ENCODE data around the gene STARD13.

DNA sequence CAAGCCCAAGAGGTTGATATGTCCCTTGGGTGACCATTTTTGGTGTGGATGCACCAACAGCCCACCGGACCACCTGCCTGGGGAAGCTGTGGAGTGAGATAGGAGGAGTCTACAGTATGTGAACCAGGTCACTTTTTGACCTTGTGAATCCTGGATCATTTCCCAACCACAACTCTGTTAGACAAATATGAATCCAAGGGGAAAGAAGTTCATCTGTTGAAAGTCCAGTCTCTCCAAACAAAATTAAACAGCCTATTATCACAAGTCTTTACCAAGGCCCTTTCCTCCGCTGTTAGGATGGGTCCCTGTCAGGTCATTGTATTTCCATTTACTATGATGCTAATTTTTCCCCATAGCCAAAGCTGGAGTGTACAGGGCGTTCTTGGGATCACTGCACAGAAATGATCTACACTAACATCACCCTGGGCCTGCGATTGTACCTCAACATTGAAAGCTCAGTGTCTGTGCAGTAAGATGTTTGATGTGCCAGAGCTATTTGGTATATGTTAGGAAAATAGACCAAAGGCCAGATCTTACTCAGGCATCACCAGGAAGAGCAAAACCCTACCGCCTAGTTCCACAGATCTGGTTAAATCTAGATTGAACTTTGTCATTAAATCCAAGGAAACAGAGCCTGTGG, 117.1 kb downstream of the STARD13 start:
- TF ChIP-seq, protein P1, sequence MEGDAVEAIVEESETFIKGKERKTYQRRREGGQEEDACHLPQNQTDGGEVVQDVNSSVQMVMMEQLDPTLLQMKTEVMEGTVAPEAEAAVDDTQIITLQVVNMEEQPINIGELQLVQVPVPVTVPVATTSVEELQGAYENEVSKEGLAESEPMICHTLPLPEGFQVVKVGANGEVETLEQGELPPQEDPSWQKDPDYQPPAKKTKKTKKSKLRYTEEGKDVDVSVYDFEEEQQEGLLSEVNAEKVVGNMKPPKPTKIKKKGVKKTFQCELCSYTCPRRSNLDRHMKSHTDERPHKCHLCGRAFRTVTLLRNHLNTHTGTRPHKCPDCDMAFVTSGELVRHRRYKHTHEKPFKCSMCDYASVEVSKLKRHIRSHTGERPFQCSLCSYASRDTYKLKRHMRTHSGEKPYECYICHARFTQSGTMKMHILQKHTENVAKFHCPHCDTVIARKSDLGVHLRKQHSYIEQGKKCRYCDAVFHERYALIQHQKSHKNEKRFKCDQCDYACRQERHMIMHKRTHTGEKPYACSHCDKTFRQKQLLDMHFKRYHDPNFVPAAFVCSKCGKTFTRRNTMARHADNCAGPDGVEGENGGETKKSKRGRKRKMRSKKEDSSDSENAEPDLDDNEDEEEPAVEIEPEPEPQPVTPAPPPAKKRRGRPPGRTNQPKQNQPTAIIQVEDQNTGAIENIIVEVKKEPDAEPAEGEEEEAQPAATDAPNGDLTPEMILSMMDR (IDR thresholded peaks at IDR 0.05) = no peak
- no peak for TF ChIP-seq POLR2A (IDR thresholded peaks at IDR 0.05)
